HG03095 (cell line): Measurements from ENCODE around the gene CAV2.

ENCODE experiments used
- ATAC-seq: cut with Tn5 transposase; IDR thresholded peaks from one replicate; pipeline ENCODE4 v1.9.1; 2021; ENCODE audit warnings: moderate library complexity; ENCODE audit not compliant: unreplicated experiment

CAV2 gene

DNA sequence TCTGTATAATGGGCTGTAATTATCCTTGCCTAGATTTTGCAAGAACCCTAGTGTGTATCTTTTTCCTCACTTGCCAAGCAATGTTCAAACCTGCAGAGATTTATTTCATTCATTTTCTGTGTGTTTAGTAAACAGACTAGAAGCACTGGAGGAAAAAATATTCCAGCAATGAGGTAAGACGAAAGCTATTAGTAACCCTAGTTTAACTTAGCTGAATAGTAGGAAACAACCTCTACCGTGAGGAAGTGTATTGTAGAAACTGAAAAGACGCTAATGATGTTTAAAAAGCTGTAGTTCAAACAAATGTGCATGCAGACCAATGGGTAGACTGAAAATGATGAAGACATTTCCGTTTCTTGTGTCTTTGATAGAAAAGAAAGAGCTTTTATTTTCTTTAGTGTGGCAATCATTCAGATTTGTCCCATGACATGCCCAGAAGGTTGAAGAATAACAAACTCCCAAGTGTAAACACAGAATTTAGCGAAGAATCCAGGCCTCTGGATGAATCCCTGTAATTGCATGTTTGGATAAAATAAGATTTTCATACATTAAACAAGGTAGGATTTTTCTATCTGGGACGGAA, 46.0 kb downstream of the CAV2 start:
- ATAC-seq, result no peak

- ATAC-seq, result no peak
These were observed 46.5 kb downstream of the CAV2 start for GRCh38 chr7:116546054-116546453.

GRCh38 chr7:116546916-116547315, 47.4 kb downstream of the CAV2 start:
- ATAC-seq, result no peak

GRCh38 chr7:116547347-116547746, 47.8 kb downstream of the CAV2 start:
- ATAC-seq, result no peak

GRCh38 chr7:116548506-116548905, 49.0 kb downstream of the CAV2 start:
- peak; percentile 98 for ATAC-seq

GRCh38 chr7:116549370-116549769, 49.8 kb downstream of the CAV2 start:
- ATAC-seq, result no peak

GRCh38 chr7:116551692-116552091, 52.2 kb downstream of the CAV2 start:
- no peak for ATAC-seq

- ATAC-seq, result no peak
These were observed 53.1 kb downstream of the CAV2 start for GRCh38 chr7:116552602-116553001.

GRCh38 chr7:116553168-116553964, 53.8 kb downstream of the CAV2 start:
- ATAC-seq, result no peak

- no peak for ATAC-seq
These were observed 54.9 kb downstream of the CAV2 start for GRCh38 chr7:116554436-116554835.

DNA sequence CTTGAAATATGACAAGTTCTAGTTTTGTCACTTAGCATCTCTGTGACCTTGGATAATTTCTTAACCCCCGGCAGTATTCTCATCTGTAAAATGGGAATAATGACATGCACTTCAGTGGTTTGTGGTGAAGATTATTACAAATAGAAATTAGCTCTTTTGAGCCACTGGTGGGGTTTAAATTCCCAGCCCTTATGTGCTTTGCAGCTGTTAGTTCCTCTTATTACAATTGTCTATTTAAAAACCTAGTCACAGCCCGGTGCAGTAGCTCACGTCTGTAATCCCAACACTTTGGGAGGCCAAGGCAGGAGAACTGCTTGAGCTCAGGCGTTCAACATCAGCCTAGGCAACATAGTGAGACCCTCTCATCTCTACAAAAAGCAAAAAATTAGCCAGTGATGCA, 55.4 kb downstream of the CAV2 start:
- ATAC-seq, result no peak

GRCh38 chr7:116557066-116557585, 57.6 kb downstream of the CAV2 start:
- ATAC-seq, result no peak

GRCh38 chr7:116557901-116558300, 58.4 kb downstream of the CAV2 start:
- no peak for ATAC-seq
